Bronchial epithelial cell (primary cell): ENCODE measurements around the gene KANK3. TPM values are rescaled to one million over a fixed set of nuclear protein-coding genes. Genes with fewer than 3 reads are reported as not detected.
"Not testable (repeated sequence)": the region's sequence is repeated elsewhere in the genome, so short reads cannot be mapped to it uniquely, and the experiment has no call there.

Experiments used
- DNase-seq: peaks from one replicate; pipeline ENCODE4 v3.0.0-alpha.2; 2010; ENCODE audit warnings: low read depth
- FAIRE-seq: peaks from 2 replicates; lab custom pipeline; 2011; peaks lifted over from hg19 to GRCh38; lab: Jason Lieb, UNC
- H3K27me3 ChIP-seq: 2 replicates; pipeline ENCODE4 v1.5.1; 2011; ENCODE audit warnings: low read length; ENCODE audit not compliant: control insufficient read depth, insufficient read depth
- H3K36me3 ChIP-seq: 2 replicates; pipeline ENCODE4 v1.5.1; 2011; ENCODE audit warnings: low read length; ENCODE audit not compliant: control insufficient read depth, insufficient read depth
- H3K4me3 ChIP-seq: 2 replicates; pipeline ENCODE4 v1.5.1; 2011; ENCODE audit warnings: mild to moderate bottlenecking, low read depth, low read length, control low read depth
- total RNA-seq: library from RNA; depleted of rRNA; stranded (reverse); fragments of >200 nt; gene quantifications from 2 replicates; pipeline ENCODE4 v1.2.1, GENCODE V29; 2014
- TF ChIP-seq, protein P1 (sequence below): IDR thresholded peaks from 2 replicates; pipeline ENCODE4 v1.5.1; 2011; ENCODE audit warnings: mild to moderate bottlenecking, moderate library complexity, low read length, control low read depth, inconsistent platforms; ENCODE audit not compliant: insufficient read depth, severe bottlenecking

Gene KANK3
- total RNA-seq, 1 donor from 2014 or later, result 2.4 TPM

DNA sequence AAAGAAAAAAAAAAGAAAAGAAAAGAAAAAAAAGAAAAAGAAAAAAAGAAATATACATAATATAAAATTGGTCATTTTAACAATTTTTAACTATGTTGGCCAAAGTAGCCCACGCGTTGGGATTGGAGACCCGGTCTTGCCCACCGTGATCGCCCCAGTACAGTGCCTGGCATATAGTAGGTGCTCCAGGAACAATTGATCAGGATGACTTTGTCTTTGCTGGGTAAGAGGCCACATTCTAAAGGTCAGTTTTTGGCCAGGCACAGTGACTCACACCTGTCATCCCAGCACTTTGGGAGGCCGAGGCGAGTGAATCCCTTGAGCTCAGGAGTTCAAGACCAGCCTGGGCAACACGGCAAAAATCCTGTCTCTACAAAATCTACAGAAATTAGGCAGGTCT lies 17.1 kb upstream of the KANK3 start:
- TF ChIP-seq, protein P1, sequence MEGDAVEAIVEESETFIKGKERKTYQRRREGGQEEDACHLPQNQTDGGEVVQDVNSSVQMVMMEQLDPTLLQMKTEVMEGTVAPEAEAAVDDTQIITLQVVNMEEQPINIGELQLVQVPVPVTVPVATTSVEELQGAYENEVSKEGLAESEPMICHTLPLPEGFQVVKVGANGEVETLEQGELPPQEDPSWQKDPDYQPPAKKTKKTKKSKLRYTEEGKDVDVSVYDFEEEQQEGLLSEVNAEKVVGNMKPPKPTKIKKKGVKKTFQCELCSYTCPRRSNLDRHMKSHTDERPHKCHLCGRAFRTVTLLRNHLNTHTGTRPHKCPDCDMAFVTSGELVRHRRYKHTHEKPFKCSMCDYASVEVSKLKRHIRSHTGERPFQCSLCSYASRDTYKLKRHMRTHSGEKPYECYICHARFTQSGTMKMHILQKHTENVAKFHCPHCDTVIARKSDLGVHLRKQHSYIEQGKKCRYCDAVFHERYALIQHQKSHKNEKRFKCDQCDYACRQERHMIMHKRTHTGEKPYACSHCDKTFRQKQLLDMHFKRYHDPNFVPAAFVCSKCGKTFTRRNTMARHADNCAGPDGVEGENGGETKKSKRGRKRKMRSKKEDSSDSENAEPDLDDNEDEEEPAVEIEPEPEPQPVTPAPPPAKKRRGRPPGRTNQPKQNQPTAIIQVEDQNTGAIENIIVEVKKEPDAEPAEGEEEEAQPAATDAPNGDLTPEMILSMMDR, result no peak
- Histone ChIP-seq H3K4me3 (no peak overlapping the region), H3K36me3 (no peaks in the 10 kb centered on the region), H3K27me3 (no peaks in the 10 kb centered on the region)
- FAIRE-seq (no peak), DNase-seq (no peak)

DNA sequence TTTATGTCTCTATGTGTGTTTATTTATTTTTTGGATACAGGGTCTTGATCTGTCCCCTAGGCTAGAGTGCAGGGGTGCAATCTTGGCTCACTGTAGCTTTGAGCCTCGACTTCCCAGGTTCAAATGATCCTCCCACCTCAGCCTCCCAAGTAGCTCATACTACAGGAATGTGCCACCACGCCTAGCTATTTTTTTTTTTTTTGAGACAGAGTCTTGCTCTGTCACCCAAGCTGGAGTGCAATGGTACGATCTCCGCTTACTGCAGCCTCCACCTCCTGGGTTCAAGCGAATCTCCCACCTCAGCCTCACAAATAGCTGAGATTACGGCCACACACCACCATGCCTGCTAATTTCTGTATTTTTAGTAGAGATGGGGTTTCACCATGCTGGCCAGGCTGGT lies 15.9 kb upstream of the KANK3 start:
- no peak overlapping the region for H3K4me3 ChIP-seq
- DNase-seq, result no peak
- TF ChIP-seq, protein P1, result no peak
- H3K36me3 ChIP-seq, result no peaks in the 10 kb centered on the region
- H3K27me3 ChIP-seq, result no peaks in the 10 kb centered on the region
- no peak for FAIRE-seq

DNA sequence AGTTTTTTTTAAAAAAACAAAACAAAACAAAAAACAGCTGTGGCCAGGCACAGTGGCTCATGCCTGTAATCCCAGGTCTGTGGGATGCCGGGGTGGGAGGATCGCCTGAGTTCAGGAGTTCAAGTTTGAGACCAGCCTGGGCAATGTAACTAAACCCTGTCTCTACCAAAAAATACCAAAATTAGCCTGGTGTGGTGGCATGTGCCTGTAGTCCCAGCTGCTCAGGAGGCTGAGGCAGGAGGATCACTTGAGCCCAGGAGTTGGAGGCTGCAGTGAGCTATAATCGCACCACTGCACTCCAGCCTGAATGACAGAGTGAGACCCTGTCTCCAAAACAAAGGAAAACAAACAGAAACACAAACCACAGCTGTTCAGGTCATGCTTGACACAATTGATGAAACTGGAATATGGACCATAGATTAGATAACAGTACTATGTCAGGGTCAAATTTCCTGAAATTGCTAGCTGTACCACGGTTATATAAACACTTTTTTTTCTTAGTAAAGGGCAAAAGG lies 14.0 kb upstream of the KANK3 start:
- H3K27me3 ChIP-seq, result no peaks in the 10 kb centered on the region
- H3K36me3 ChIP-seq, result no peaks in the 10 kb centered on the region
- H3K4me3 ChIP-seq, result no peak overlapping the region
- FAIRE-seq, result no peak
- TF ChIP-seq, protein P1, result no peak
- no peak for DNase-seq

DNA sequence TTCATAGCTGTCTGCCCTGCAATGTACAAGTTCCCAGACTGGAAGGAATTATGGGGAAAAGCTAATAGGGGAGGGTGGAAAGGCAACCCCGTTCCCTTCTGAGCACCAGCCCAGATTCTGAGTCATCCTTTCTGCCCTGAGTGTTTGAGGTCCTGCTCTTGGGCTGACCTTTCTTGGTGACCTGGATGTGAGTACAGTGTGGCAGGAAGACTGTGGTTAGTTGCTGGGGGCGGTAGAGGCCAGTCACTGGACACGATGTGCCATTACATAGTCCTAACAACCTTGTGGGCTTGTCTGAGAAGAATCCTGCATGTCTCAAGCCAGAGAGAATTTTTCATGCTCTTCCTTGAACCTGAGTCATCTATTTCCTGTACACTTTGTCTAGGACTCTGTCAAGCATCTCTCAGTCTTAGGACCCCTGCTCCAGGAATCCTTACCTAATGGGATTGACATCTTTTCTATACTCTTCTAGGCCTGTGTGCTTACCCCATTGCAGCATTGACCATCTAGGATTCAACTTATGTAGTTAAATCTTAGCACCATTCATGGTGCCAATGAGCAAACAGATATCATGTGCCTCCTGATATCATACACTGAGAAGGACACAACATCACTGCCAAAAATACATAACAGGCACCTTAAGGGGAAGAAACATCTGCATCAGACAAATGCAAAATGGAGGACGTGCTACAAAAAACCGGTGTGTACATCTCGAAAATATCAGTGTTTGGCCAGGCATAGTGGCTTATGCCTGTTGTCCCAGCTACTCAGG lies 12.8 kb upstream of the KANK3 start:
- DNase-seq (peak; percentile 89), FAIRE-seq (peak; percentile 32)
- no peaks in the 10 kb centered on the region for H3K27me3 ChIP-seq
- no peaks in the 10 kb centered on the region for H3K36me3 ChIP-seq
- TF ChIP-seq, protein P1, result no peak
- H3K4me3 ChIP-seq, result no peak overlapping the region

DNA sequence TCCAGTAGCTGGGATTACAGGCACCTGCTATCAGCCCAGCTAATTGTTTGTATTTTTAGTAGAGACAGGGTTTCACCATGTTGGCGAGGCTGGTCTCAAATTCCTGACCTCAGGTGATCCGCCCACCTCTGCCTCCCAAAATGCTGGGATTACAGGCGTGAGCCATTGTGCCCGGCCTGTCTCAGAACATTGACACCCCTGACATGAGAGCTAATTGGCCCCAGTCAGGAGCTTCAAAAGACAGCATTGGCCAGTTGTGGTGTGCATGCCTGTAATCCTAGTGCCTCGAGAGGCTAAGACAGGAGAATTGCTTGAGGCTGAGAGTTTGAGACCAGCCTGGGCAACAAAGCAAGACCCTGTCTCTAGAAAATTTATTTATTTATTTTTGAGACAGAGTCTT lies 9.8 kb upstream of the KANK3 start:
- not testable (repeated sequence) for H3K27me3 ChIP-seq, H3K4me3 ChIP-seq, FAIRE-seq, H3K36me3 ChIP-seq, DNase-seq

DNA sequence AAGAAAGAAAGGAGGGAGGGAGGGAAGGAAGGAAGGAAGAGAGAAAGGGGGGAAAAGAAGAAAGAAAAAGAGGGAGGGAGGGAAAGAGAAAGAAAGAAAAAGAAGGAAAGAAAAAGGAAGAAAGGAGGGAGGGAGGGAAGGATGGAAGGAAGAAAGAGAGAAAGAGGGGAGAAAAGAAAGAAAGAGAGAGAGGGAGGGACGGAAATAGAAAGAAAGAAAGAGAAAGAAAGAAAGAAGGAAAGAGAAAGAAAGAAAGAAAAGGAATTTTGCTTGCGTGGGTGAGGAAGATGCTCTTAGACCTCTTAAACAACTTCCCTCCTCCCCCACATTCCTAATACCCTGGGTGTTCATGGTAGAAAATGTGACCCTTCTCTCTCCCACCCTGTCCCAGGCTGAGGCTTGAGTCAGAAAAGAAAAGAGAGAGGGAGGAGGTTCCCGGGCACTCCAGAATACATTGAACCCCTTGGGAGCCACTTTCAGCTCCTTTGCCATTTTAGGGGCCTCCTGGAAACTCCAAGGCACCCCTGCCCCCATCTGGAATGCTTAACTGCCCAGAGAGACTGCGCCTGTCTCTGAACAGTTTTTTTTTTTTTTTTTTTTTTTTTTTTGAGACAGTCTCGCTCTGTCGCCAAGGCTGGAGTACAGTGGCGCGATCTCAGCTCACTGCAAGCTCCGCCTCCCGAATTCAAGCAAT lies 9.2 kb upstream of the KANK3 start:
- Histone ChIP-seq H3K27me3 (no peaks in the 10 kb centered on the region), H3K4me3 (no peak overlapping the region), H3K36me3 (no peaks in the 10 kb centered on the region)
- TF ChIP-seq, protein P1, result no peak
- DNase-seq (no peak), FAIRE-seq (no peak)

DNA sequence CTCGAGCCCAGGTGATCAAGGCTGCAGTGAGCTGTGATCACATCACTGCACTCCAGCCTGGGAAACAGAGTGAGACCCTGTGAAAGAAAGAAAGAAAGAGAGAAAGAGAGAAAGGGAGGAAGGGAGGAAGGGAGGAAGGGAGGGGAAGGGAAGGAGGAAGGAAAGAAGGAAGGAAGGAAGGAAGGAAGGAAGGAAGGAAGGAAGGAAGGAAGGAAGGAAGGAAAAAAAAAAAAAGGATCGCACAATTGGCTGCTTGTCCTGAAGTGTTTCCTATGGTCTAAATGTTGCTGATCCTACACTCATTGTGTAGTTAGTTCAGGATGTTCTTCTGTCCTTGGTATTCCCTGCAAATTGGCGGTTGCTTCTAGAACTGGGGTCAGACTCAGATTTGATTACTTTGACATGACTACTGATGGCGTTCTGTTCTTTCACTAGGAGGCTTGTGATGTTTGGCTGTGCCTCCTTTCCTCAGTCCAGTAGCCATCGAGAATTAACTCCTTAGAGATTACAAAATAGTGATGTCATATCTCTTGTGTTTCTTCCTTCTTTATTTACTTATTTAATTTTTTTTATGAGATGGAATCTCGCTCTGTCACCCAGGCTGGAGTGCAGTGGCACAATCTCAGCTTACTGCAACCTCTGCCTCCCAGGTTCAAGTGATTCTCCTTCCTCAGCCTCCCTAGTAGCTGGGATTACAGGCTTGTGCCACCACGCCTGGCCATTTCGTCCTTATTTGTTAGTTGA lies 6.7 kb upstream of the KANK3 start:
- FAIRE-seq, H3K4me3 ChIP-seq, H3K27me3 ChIP-seq, DNase-seq, H3K36me3 ChIP-seq: not testable (repeated sequence)
